ENCODE results near the gene SHOX. TPM values are rescaled to one million over a fixed set of nuclear protein-coding genes. Genes with fewer than 3 reads are reported as not detected.
A peak's percentile ranks its signal among the peaks of the same experiment; 100 is the strongest.

SHOX gene
- total RNA-seq, 1 experiment from 2014 or later = 0.24 TPM

- H3K4me1 ChIP-seq (ENCODE audit: insufficient read depth, low read length) = no peaks in the 10 kb centered on the region
- no peak overlapping the region for H3K27ac ChIP-seq (ENCODE audit: insufficient read length, low read depth, low read length)
- peaks cover 11 to 34% of the 10 kb centered on the region in 2 experiments; a peak in 3 of 4 replicates for H3K4me1 Mint-ChIP-seq
- H3K27me3 ChIP-seq (ENCODE audit: insufficient read depth, low read length) = peaks cover 72% of the 10 kb centered on the region
- H2BK12ac ChIP-seq (ENCODE audit: insufficient read length, low read depth, low read length) = no peak overlapping the region
- H3K36me3 Mint-ChIP-seq (ENCODE audit: insufficient read depth in 1 of 3, low read depth in 3 of 3) = peaks cover 0 to 2% (median 0%) of the 10 kb centered on the region in 3 experiments; a peak in 1 of 7 replicates
- H2AFZ ChIP-seq (ENCODE audit: low read length) = no peak overlapping the region
- H3K9ac ChIP-seq (ENCODE audit: extremely low read depth, insufficient read length, low read length) = no peak overlapping the region
- no peak overlapping the region for H4K91ac ChIP-seq (ENCODE audit: insufficient read length, low read depth, low read length)
- H3K79me1 ChIP-seq (ENCODE audit: insufficient read depth, low read depth, low read length, poor library complexity, severe bottlenecking) = no peaks in the 10 kb centered on the region
- no peaks in the 10 kb centered on the region for H3K79me2 ChIP-seq (ENCODE audit: insufficient read depth, low read length)
- DNase-seq = no peak
- no peak overlapping the region for H3K23ac ChIP-seq (ENCODE audit: insufficient read length, low read depth, low read length)
- TF ChIP-seq CTCF (conservative IDR thresholded peaks at IDR 0.05) = no peak
- no peak overlapping the region for H3K14ac ChIP-seq (ENCODE audit: insufficient read depth, low read length)
- H4K5ac ChIP-seq (ENCODE audit: insufficient read length, low read depth, low read length) = no peak overlapping the region
- peaks cover 12% of the 10 kb centered on the region for H3K23me2 ChIP-seq (ENCODE audit: insufficient read length, low read depth, low read length, poor library complexity, severe bottlenecking)
- no peaks in the 10 kb centered on the region for H3K9me3 ChIP-seq (ENCODE audit: control insufficient read depth, low read depth, low read length)
- no peak overlapping the region for H2AK5ac ChIP-seq (ENCODE audit: insufficient read length, low read length)
- H3K18ac ChIP-seq (ENCODE audit: insufficient read length, low read depth, low read length) = no peak overlapping the region
- WGBS (ENCODE audit: extremely low coverage, insufficient read length, low lambda C conversion rate) = no CpG with 5 or more reads among the region's 23 CpGs
- no peak overlapping the region for H4K8ac ChIP-seq (replicated peaks; ENCODE audit: insufficient read length, low read depth, low read length)
- H3T11ph ChIP-seq (ENCODE audit: low read length) = no peak overlapping the region
- no peak overlapping the region for H2BK120ac ChIP-seq (ENCODE audit: low read depth, low read length, poor library complexity, severe bottlenecking)
- no peak overlapping the region for H2BK5ac ChIP-seq (ENCODE audit: insufficient read length, low read length)
- H3K27ac Mint-ChIP-seq = no peak overlapping the region
- peak overlapping the region; percentile 12 to 68 for H3K4me3 Mint-ChIP-seq
- no peak overlapping the region for H2BK20ac ChIP-seq (ENCODE audit: low read depth, low read length, poor library complexity, severe bottlenecking)
- no peak overlapping the region for H3K4ac ChIP-seq (ENCODE audit: low read depth, low read length)
- no peak overlapping the region for H2BK15ac ChIP-seq (ENCODE audit: low read depth, low read length)
- peaks cover 9 to 12% of the 10 kb centered on the region in 2 experiments for H3K9me3 Mint-ChIP-seq
- H4K20me1 ChIP-seq (ENCODE audit: control insufficient read depth, insufficient read depth, insufficient read length) = no peaks in the 10 kb centered on the region
- H3K4me2 ChIP-seq (ENCODE audit: insufficient read depth, insufficient read length, low read length) = peak overlapping the region; percentile 33
- no peak overlapping the region for H3K56ac ChIP-seq (ENCODE audit: insufficient read length, low read depth, low read length)
- peaks cover 98% of the 10 kb centered on the region for H3K27me3 Mint-ChIP-seq (ENCODE audit: low read depth)
Observed at GRCh38 chrX:619451-619811, 11.2 kb upstream of the SHOX start.
